ENCODE data around the gene ESR2.
"Not testable (repeated sequence)": the region's sequence is repeated elsewhere in the genome, so short reads cannot be mapped to it uniquely, and the experiment has no call there.

The ESR2 gene

GRCh38 chr14:64324461-64324860 is 30.3 kb upstream of the ESR2 start:
- no peak overlapping the region for H4K91ac ChIP-seq (ENCODE audit: low read depth, low read length, poor library complexity)
- H3K79me1 ChIP-seq (ENCODE audit: low read depth, low read length) = no peaks in the 10 kb centered on the region
- no peaks in the 10 kb centered on the region for H3K36me3 ChIP-seq (replicated peaks in 1 of 2; ENCODE audit: control insufficient read depth in 2 of 2, insufficient read depth in 2 of 2, low read length in 2 of 2)
- DNase-seq (ENCODE audit: low spot score) = no peak
- H3K4ac ChIP-seq (ENCODE audit: low read length) = no peak overlapping the region
- WGBS, 2 donors (ENCODE audit: extremely low coverage in 2 of 2, insufficient read length in 2 of 2, insufficient replicate concordance in 1 of 2) = no CpG with 5 or more reads among the region's 1 CpG
- no peak overlapping the region for H4K8ac ChIP-seq (ENCODE audit: low read depth, low read length)
- H3K4me2 ChIP-seq (ENCODE audit: insufficient read depth, low read length, poor library complexity, severe bottlenecking) = no peak overlapping the region
- H3K23ac ChIP-seq (ENCODE audit: low read depth, low read length, poor library complexity) = no peak overlapping the region
- no peak overlapping the region for H2BK15ac ChIP-seq (ENCODE audit: low read length)
- no peak overlapping the region for H2BK120ac ChIP-seq (ENCODE audit: low read depth, low read length)
- no peaks in the 10 kb centered on the region for H3K4me1 ChIP-seq (ENCODE audit: control insufficient read depth in 2 of 2, insufficient read depth in 1 of 2, low read depth in 1 of 2, low read length in 2 of 2)
- H2AK5ac ChIP-seq (ENCODE audit: low read depth, low read length) = no peak overlapping the region
- H2AFZ ChIP-seq (ENCODE audit: low read length) = no peak overlapping the region
- no peak overlapping the region for H3K14ac ChIP-seq (ENCODE audit: low read length)
- H3K9me3 ChIP-seq (replicated peaks in 1 of 2; ENCODE audit: control insufficient read depth in 2 of 2, insufficient read depth in 1 of 2, low read depth in 1 of 2, low read length in 2 of 2) = no peaks in the 10 kb centered on the region
- no peak overlapping the region for H3K9ac ChIP-seq (ENCODE audit: low read depth, low read length, poor library complexity)
- no peak overlapping the region for H3K18ac ChIP-seq (ENCODE audit: low read length)
- H2BK5ac ChIP-seq (ENCODE audit: low read length) = no peak overlapping the region
- H2BK12ac ChIP-seq (ENCODE audit: low read length) = no peak overlapping the region
- H3K27me3 ChIP-seq (ENCODE audit: control insufficient read depth in 3 of 3, insufficient read depth in 3 of 3, low read depth in 1 of 3, low read length in 3 of 3) = no peaks in the 10 kb centered on the region
- no peak overlapping the region for H3K4me3 ChIP-seq (ENCODE audit: low read length in 2 of 2)
- H3K27ac ChIP-seq (replicated peaks; ENCODE audit: low read length) = no peak overlapping the region

- not testable (repeated sequence) for H2AFZ ChIP-seq (ENCODE audit: low read length); H3K4me3 ChIP-seq (ENCODE audit: low read length in 2 of 2); H2BK15ac ChIP-seq (ENCODE audit: low read length); DNase-seq (ENCODE audit: low spot score); H3K79me1 ChIP-seq (ENCODE audit: low read depth, low read length); H3K9me3 ChIP-seq (replicated peaks in 1 of 2; ENCODE audit: control insufficient read depth in 2 of 2, insufficient read depth in 1 of 2, low read depth in 1 of 2, low read length in 2 of 2); H3K14ac ChIP-seq (ENCODE audit: low read length); H3K4me2 ChIP-seq (ENCODE audit: insufficient read depth, low read length, poor library complexity, severe bottlenecking); H3K27me3 ChIP-seq (ENCODE audit: control insufficient read depth in 3 of 3, insufficient read depth in 3 of 3, low read depth in 1 of 3, low read length in 3 of 3); H2BK120ac ChIP-seq (ENCODE audit: low read depth, low read length); H4K8ac ChIP-seq (ENCODE audit: low read depth, low read length); H3K4me1 ChIP-seq (ENCODE audit: control insufficient read depth in 2 of 2, insufficient read depth in 1 of 2, low read depth in 1 of 2, low read length in 2 of 2); H3K36me3 ChIP-seq (replicated peaks in 1 of 2; ENCODE audit: control insufficient read depth in 2 of 2, insufficient read depth in 2 of 2, low read length in 2 of 2); H2AK5ac ChIP-seq (ENCODE audit: low read depth, low read length); H2BK12ac ChIP-seq (ENCODE audit: low read length); H3K9ac ChIP-seq (ENCODE audit: low read depth, low read length, poor library complexity); H3K4ac ChIP-seq (ENCODE audit: low read length); H4K91ac ChIP-seq (ENCODE audit: low read depth, low read length, poor library complexity); H3K23ac ChIP-seq (ENCODE audit: low read depth, low read length, poor library complexity); H3K27ac ChIP-seq (replicated peaks; ENCODE audit: low read length); H3K18ac ChIP-seq (ENCODE audit: low read length); H2BK5ac ChIP-seq (ENCODE audit: low read length)
- WGBS, 2 donors (ENCODE audit: extremely low coverage in 2 of 2, insufficient read length in 2 of 2, insufficient replicate concordance in 1 of 2) = no CpG with 5 or more reads among the region's 5 CpGs
Measured at GRCh38 chr14:64320362-64320761, 26.2 kb upstream of the ESR2 start.

- not testable (repeated sequence) for H3K79me1 ChIP-seq (ENCODE audit: low read depth, low read length); H2AFZ ChIP-seq (ENCODE audit: low read length); H3K36me3 ChIP-seq (replicated peaks in 1 of 2; ENCODE audit: control insufficient read depth in 2 of 2, insufficient read depth in 2 of 2, low read length in 2 of 2); H4K91ac ChIP-seq (ENCODE audit: low read depth, low read length, poor library complexity); H2BK15ac ChIP-seq (ENCODE audit: low read length); H2BK5ac ChIP-seq (ENCODE audit: low read length); H3K27ac ChIP-seq (replicated peaks; ENCODE audit: low read length); H3K23ac ChIP-seq (ENCODE audit: low read depth, low read length, poor library complexity); H2AK5ac ChIP-seq (ENCODE audit: low read depth, low read length); H3K18ac ChIP-seq (ENCODE audit: low read length); H3K4me2 ChIP-seq (ENCODE audit: insufficient read depth, low read length, poor library complexity, severe bottlenecking); H3K14ac ChIP-seq (ENCODE audit: low read length); H3K9me3 ChIP-seq (replicated peaks in 1 of 2; ENCODE audit: control insufficient read depth in 2 of 2, insufficient read depth in 1 of 2, low read depth in 1 of 2, low read length in 2 of 2); H3K4me1 ChIP-seq (ENCODE audit: control insufficient read depth in 2 of 2, insufficient read depth in 1 of 2, low read depth in 1 of 2, low read length in 2 of 2); H3K27me3 ChIP-seq (ENCODE audit: control insufficient read depth in 3 of 3, insufficient read depth in 3 of 3, low read depth in 1 of 3, low read length in 3 of 3); DNase-seq (ENCODE audit: low spot score); H2BK12ac ChIP-seq (ENCODE audit: low read length); H2BK120ac ChIP-seq (ENCODE audit: low read depth, low read length); H3K4ac ChIP-seq (ENCODE audit: low read length); H3K4me3 ChIP-seq (ENCODE audit: low read length in 2 of 2); H4K8ac ChIP-seq (ENCODE audit: low read depth, low read length)
- WGBS, 2 donors (ENCODE audit: extremely low coverage in 2 of 2, insufficient read length in 2 of 2, insufficient replicate concordance in 1 of 2) = no CpG with 5 or more reads among the region's 1 CpG
- peak overlapping the region; percentile 60 for H3K9ac ChIP-seq (ENCODE audit: low read depth, low read length, poor library complexity)
Measured at GRCh38 chr14:64318695-64319094, 24.5 kb upstream of the ESR2 start.

GRCh38 chr14:64303471-64303917 is 9.3 kb upstream of the ESR2 start:
- Histone ChIP-seq H3K9me3 (replicated peaks in 1 of 2; ENCODE audit: control insufficient read depth in 2 of 2, insufficient read depth in 1 of 2, low read depth in 1 of 2, low read length in 2 of 2) (no peaks in the 10 kb centered on the region), H2BK12ac (ENCODE audit: low read length) (no peak overlapping the region), H3K79me1 (ENCODE audit: low read depth, low read length) (no peaks in the 10 kb centered on the region), H3K14ac (ENCODE audit: low read length) (no peak overlapping the region), H3K4me3 (ENCODE audit: low read length in 2 of 2) (no peak overlapping the region), H3K4ac (ENCODE audit: low read length) (no peak overlapping the region), H4K8ac (ENCODE audit: low read depth, low read length) (no peak overlapping the region), H3K9ac (ENCODE audit: low read depth, low read length, poor library complexity) (no peak overlapping the region), H3K18ac (ENCODE audit: low read length) (no peak overlapping the region), H2AFZ (ENCODE audit: low read length) (no peak overlapping the region), H2AK5ac (ENCODE audit: low read depth, low read length) (no peak overlapping the region), H3K4me2 (ENCODE audit: insufficient read depth, low read length, poor library complexity, severe bottlenecking) (no peak overlapping the region), H4K91ac (ENCODE audit: low read depth, low read length, poor library complexity) (no peak overlapping the region), H2BK120ac (ENCODE audit: low read depth, low read length) (no peak overlapping the region), H2BK5ac (ENCODE audit: low read length) (no peak overlapping the region), H3K36me3 (replicated peaks in 1 of 2; ENCODE audit: control insufficient read depth in 2 of 2, insufficient read depth in 2 of 2, low read length in 2 of 2) (no peaks in the 10 kb centered on the region), H3K27ac (replicated peaks; ENCODE audit: low read length) (no peak overlapping the region), H3K4me1 (ENCODE audit: control insufficient read depth in 2 of 2, insufficient read depth in 1 of 2, low read depth in 1 of 2, low read length in 2 of 2) (no peaks in the 10 kb centered on the region), H3K27me3 (ENCODE audit: control insufficient read depth in 3 of 3, insufficient read depth in 3 of 3, low read depth in 1 of 3, low read length in 3 of 3) (no peaks in the 10 kb centered on the region), H3K23ac (ENCODE audit: low read depth, low read length, poor library complexity) (no peak overlapping the region), H2BK15ac (ENCODE audit: low read length) (no peak overlapping the region)
- no CpG with 5 or more reads among the region's 4 CpGs for WGBS, 2 donors (ENCODE audit: extremely low coverage in 2 of 2, insufficient read length in 2 of 2, insufficient replicate concordance in 1 of 2)
- DNase-seq (ENCODE audit: low spot score) = peak; percentile 61

Data from neuronal stem cell (in vitro differentiated cells).